IMR-90 (cell line): Measurements from ENCODE around the gene CKAP4. TPM values are rescaled to one million over a fixed set of nuclear protein-coding genes. Genes with fewer than 3 reads are reported as not detected.

Experiments
- ATAC-seq: fragments of 200-7000 bp; cut with Tn5 transposase; 2 replicates; pipeline ENCODE4 v1.9.1; 2020; ENCODE audit warnings: low read depth, mild to moderate bottlenecking, moderate library complexity
- BruUV-seq: library from RNA; stranded (reverse); fragments of 400-500 nt; replicated peaks from 2 replicates; lab custom pipeline; 2021; lab: Mats Ljungman, UMichigan
- CTCF ChIA-PET: fragments of 300-600 bp; formaldehyde crosslinking; extraction: SDS; loops from one replicate; lab custom pipeline; 2021; ENCODE audit warnings: antibody characterized with exemption; lab: Yijun Ruan, JAX
- POLR2A ChIA-PET: fragments of 300-600 bp; sonication (Branson Sonifier 250); formaldehyde crosslinking; loops from one replicate; lab custom pipeline; 2022; ENCODE audit warnings: antibody characterized with exemption; ENCODE audit not compliant: unreplicated experiment; lab: Charles Lee
- DNase-seq: peaks from one replicate; pipeline ENCODE4 v3.0.0; 2013
- H2AFZ ChIP-seq: replicated peaks from 2 replicates; pipeline ENCODE3; 2013; ENCODE audit warnings: low read length, mild to moderate bottlenecking; ENCODE audit not compliant: poor library complexity
- H2AK5ac ChIP-seq: 2 replicates; pipeline ENCODE4 v1.6.1; 2013; ENCODE audit warnings: low read depth, low read length, inconsistent platforms
- H2AK9ac ChIP-seq: replicated peaks from 2 replicates; pipeline ENCODE3; 2013; ENCODE audit warnings: mild to moderate bottlenecking, low read depth, low read length, moderate library complexity; ENCODE audit not compliant: poor library complexity
- H2BK120ac ChIP-seq: 2 replicates; pipeline ENCODE4 v1.6.1; 2013; ENCODE audit warnings: low read depth, low read length, inconsistent platforms
- H2BK15ac ChIP-seq: 3 replicates; pipeline ENCODE4 v1.6.1; 2013; ENCODE audit warnings: low read depth, low read length, inconsistent platforms
- H2BK20ac ChIP-seq: 2 replicates; pipeline ENCODE4 v1.6.1; 2013; ENCODE audit warnings: low read depth, mild to moderate bottlenecking, inconsistent platforms, low read length, moderate library complexity
- H2BK5ac ChIP-seq: 2 replicates; pipeline ENCODE4 v1.6.1; 2013; ENCODE audit warnings: mild to moderate bottlenecking, low read depth, low read length, inconsistent platforms; ENCODE audit not compliant: poor library complexity, severe bottlenecking
- H3K14ac ChIP-seq: replicated peaks from 2 replicates; pipeline ENCODE4 v1.6.1; 2013; ENCODE audit warnings: low read depth, low read length, inconsistent platforms
- H3K18ac ChIP-seq: 2 replicates; pipeline ENCODE4 v1.6.1; 2013; ENCODE audit warnings: low read depth, low read length, control low read depth
- H3K23ac ChIP-seq: 2 replicates; pipeline ENCODE4 v1.6.1; 2013; ENCODE audit warnings: low read depth, low read length, inconsistent platforms
- H3K27ac ChIP-seq: 2 replicates; pipeline ENCODE4 v1.5.1; 2013; ENCODE audit warnings: mild to moderate bottlenecking, control low read depth, low read length; ENCODE audit not compliant: insufficient read depth
- H3K27me3 ChIP-seq: 2 replicates; pipeline ENCODE4 v1.6.1; 2013; ENCODE audit warnings: low read length; ENCODE audit not compliant: control insufficient read depth, insufficient read depth
- H3K36me3 ChIP-seq: 2 replicates; pipeline ENCODE4 v1.6.1; 2013; ENCODE audit warnings: low read length, mixed read lengths; ENCODE audit not compliant: control insufficient read depth, insufficient read depth
- H3K4ac ChIP-seq: 2 replicates; pipeline ENCODE4 v1.6.1; 2013; ENCODE audit warnings: low read depth, low read length, inconsistent platforms
- H3K4me1 ChIP-seq: 2 replicates; pipeline ENCODE4 v1.6.1; 2013; ENCODE audit warnings: low read length, mixed read lengths; ENCODE audit not compliant: control insufficient read depth, insufficient read depth
- H3K4me2 ChIP-seq: 2 replicates; pipeline ENCODE4 v1.6.1; 2013; ENCODE audit warnings: low read depth, mild to moderate bottlenecking, control low read depth, low read length, moderate library complexity
- H3K4me3 ChIP-seq: 2 replicates; pipeline ENCODE4 v1.5.1; 2013; ENCODE audit warnings: low read depth, mild to moderate bottlenecking, control low read depth, low read length, moderate library complexity; ENCODE audit not compliant: insufficient read depth
- H3K56ac ChIP-seq: 2 replicates; pipeline ENCODE4 v1.6.1; 2013; ENCODE audit warnings: low read length, inconsistent platforms; ENCODE audit not compliant: insufficient read depth; ENCODE audit errors: extremely low read depth
- H3K79me1 ChIP-seq, 2 experiments: 2 replicates each; pipeline ENCODE4 v1.6.1; 2013; ENCODE audit warnings: low read length in 2 of 2, inconsistent platforms in 1 of 2, low read depth in 1 of 2
- H3K9ac ChIP-seq: 2 replicates; pipeline ENCODE4 v1.6.1; 2013; ENCODE audit warnings: low read depth, low read length, control low read depth
- H3K9me1 ChIP-seq: 2 replicates; pipeline ENCODE4 v1.6.1; 2013; ENCODE audit warnings: low read length, inconsistent platforms; ENCODE audit not compliant: insufficient read depth
- H3K9me3 ChIP-seq: 2 replicates; pipeline ENCODE4 v1.6.1; 2013; ENCODE audit warnings: low read length; ENCODE audit not compliant: control insufficient read depth, insufficient read depth
- H4K20me1 ChIP-seq: 2 replicates; pipeline ENCODE4 v1.6.1; 2013; ENCODE audit warnings: low read length, inconsistent platforms; ENCODE audit not compliant: insufficient read depth
- H4K5ac ChIP-seq: 2 replicates; pipeline ENCODE4 v1.6.1; 2013; ENCODE audit warnings: mild to moderate bottlenecking, low read depth, low read length, control low read depth
- H4K8ac ChIP-seq, 2 experiments: 2 replicates each; pipeline ENCODE4 v1.6.1; 2013; ENCODE audit warnings: low read depth in 2 of 2, low read length in 2 of 2, control low read depth in 1 of 2, inconsistent platforms in 1 of 2
- H4K91ac ChIP-seq: 2 replicates; pipeline ENCODE4 v1.6.1; 2013; ENCODE audit warnings: low read depth, low read length, inconsistent platforms; ENCODE audit not compliant: insufficient read depth
- CEBPB ChIP-seq: IDR thresholded peaks from 2 replicates; pipeline ENCODE4 v1.6.1; 2012; ENCODE audit warnings: low read depth, low read length, improper control_type of control experiment
- CHD1 ChIP-seq: IDR thresholded peaks from 2 replicates; pipeline ENCODE4 v1.6.1; 2012; ENCODE audit warnings: low read depth, low read length, improper control_type of control experiment
- CTCF ChIP-seq: conservative IDR thresholded peaks from 2 replicates; pipeline ENCODE4 v1.5.1; 2012; ENCODE audit warnings: mild to moderate bottlenecking, low read depth, low read length, improper control_type of control experiment
- FOS ChIP-seq: fragments of 150-350 bp; IDR thresholded peaks from 2 replicates; pipeline ENCODE4 v1.6.1; 2016; ENCODE audit warnings: low read depth, low read length
- MXI1 ChIP-seq: IDR thresholded peaks from 2 replicates; pipeline ENCODE4 v1.6.1; 2012; ENCODE audit warnings: low read depth, mild to moderate bottlenecking, low read length, moderate library complexity, borderline replicate concordance
- NFE2L2 ChIP-seq: fragments of 150-350 bp; IDR thresholded peaks from 2 replicates; pipeline ENCODE4 v1.6.1; 2016; ENCODE audit warnings: low read depth, mild to moderate bottlenecking, low read length
- RCOR1 ChIP-seq: IDR thresholded peaks from 2 replicates; pipeline ENCODE4 v1.6.1; 2012; ENCODE audit warnings: mild to moderate bottlenecking, low read length, improper control_type of control experiment; ENCODE audit not compliant: insufficient replicate concordance
- WGBS, 2 experiments: methylation state at CpG; one replicate each; pipeline versions ENCODE4 v1.1.5 to v1.1.7; 2013; ENCODE audit warnings: missing lambda C conversion rate in 2 of 2; ENCODE audit not compliant: insufficient read length in 1 of 2; ENCODE audit errors: extremely low coverage in 2 of 2; 5-methylcytosine and 5-hydroxymethylcytosine counted together
- dilution Hi-C: fragments of 300-500 bp; cut with HindIII; formaldehyde crosslinking; loops from one replicate; pipeline ENCODE4 v1.14.3; 2018; ENCODE audit warnings: low sequenced_read_pairs; ENCODE audit not compliant: unreplicated experiment
- in situ Hi-C: fragments of 300-500 bp; cut with MboI; formaldehyde crosslinking; loops from 3 replicates; pipeline ENCODE4 v1.14.3; 2019; ENCODE audit warnings: low sequenced_read_pairs, inconsistent platforms, mixed read lengths
- intact Hi-C: fragments of 100-400 bp; cut with micrococcal nuclease; formaldehyde crosslinking; loops from 2 replicates; pipeline ENCODE4 v1.10.0; 2022
- polyA plus RNA-seq, 3 experiments: library from polyadenylated mRNA; depleted of rRNA; stranded (reverse); fragments of >200 nt; gene quantifications; 2 replicates each; pipeline ENCODE4 v1.2.3, GENCODE V29; 2012; ENCODE audit warnings: low replicate concordance in 1 of 3
- total RNA-seq: library from RNA; depleted of rRNA; stranded (reverse); fragments of >200 nt; gene quantifications from 2 replicates; pipeline ENCODE4 v1.2.3, GENCODE V29; 2012

The CKAP4 gene
- total and polyA plus RNA-seq, 2 of the 4 experiments (the other 2 are of a cell fraction): 94.5 to 297 TPM

DNA sequence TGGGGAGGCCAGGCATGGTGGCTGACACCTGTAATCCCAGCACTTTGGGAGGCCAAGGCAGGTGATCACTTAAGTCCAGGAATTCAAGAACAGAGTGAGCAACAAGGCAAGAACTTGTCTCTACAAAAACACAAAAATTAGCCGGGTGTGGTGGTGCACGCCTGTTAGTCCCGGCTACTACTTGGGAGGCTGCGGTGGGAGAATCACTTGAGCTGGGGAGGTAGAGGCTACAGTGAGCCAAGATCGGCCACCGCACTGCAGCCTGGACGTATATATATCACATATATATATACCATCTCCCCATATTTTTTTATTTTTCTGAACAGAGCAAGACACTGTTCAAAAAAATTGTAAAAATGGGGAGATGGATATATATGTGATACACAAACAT lies 19.5 kb downstream of the CKAP4 start:
- Histone ChIP-seq H3K27me3 (no peaks in the 10 kb centered on the region), H3K36me3 (no peaks in the 10 kb centered on the region), H3K4ac (no peak overlapping the region), H3K9ac (no peak overlapping the region), H2BK120ac (no peak overlapping the region), H4K20me1 (no peaks in the 10 kb centered on the region), H2AK9ac (no peak overlapping the region), H3K18ac (no peak overlapping the region), H4K5ac (no peak overlapping the region), H2AK5ac (no peak overlapping the region), H3K4me1 (no peaks in the 10 kb centered on the region), H2AFZ (no peak overlapping the region), H3K4me2 (no peak overlapping the region), H2BK20ac (no peak overlapping the region), H3K9me3 (no peaks in the 10 kb centered on the region), H3K56ac (no peak overlapping the region), H3K4me3 (no peak overlapping the region), H2BK5ac (no peak overlapping the region), H4K91ac (no peak overlapping the region), H4K8ac (no peak overlapping the region), H2BK15ac (no peak overlapping the region), H3K27ac (no peak overlapping the region), H3K23ac (no peak overlapping the region), H3K9me1 (no peaks in the 10 kb centered on the region), H3K14ac (no peak overlapping the region), H3K79me1 (no peaks in the 10 kb centered on the region)
- no TSS peak for BruUV-seq
- POLR2A ChIA-PET: no interaction called here
- in situ Hi-C loops (loop anchor here (5.0 kb wide), 1 partner anchor 114 kb away; no protein-coding TSS in a partner anchor), dilution Hi-C loops (no loop called here), intact Hi-C loops (loop anchor here (5.0 kb wide), 1 partner anchor 614 kb away; no protein-coding TSS in a partner anchor)
- DNase-seq (no peak), ATAC-seq (no peak)
- no peak for TF ChIP-seq NFE2L2
- TF ChIP-seq CHD1: no peak
- no peak for TF ChIP-seq CEBPB
- no peak for TF ChIP-seq FOS
- TF ChIP-seq CTCF: no peak
- TF ChIP-seq MXI1: no peak
- TF ChIP-seq RCOR1: no peak
- CTCF ChIA-PET: interaction anchor here (0.7 to 2.3 kb wide), 2 partner anchors 129 to 144 kb away, joined by 3 to 12 read pairs; partner anchors contain the start of gene POLR3B
- WGBS, 2 experiments: no CpG with 5 or more reads among the region's 7 CpGs
